Endothelial cell of umbilical vein (primary cell): Measurements from ENCODE around the gene ZNF615. TPM values are rescaled to one million over a fixed set of nuclear protein-coding genes. Genes with fewer than 3 reads are reported as not detected.

Experiments used
- BruUV-seq: library from RNA; stranded (reverse); fragments of 400-500 nt; replicated peaks from 2 replicates; lab custom pipeline; 2021; lab: Mats Ljungman, UMichigan
- CTCF ChIA-PET: fragments of 300-600, 350-600 bp; sonication (Branson Sonifier 250); formaldehyde crosslinking; loops from one replicate; lab custom pipeline; 2021; ENCODE audit warnings: antibody characterized with exemption, inconsistent platforms; lab: Charles Lee
- POLR2A ChIA-PET: fragments of 300-600, 350-600 bp; sonication (Branson Sonifier 250); formaldehyde crosslinking; loops from one replicate; lab custom pipeline; 2021; ENCODE audit warnings: antibody characterized with exemption, inconsistent platforms; lab: Charles Lee
- DNase-seq: peaks from one replicate; pipeline ENCODE4 v3.0.0-alpha.2; 2011; ENCODE audit warnings: low read depth, low spot score
- FAIRE-seq: peaks from 2 replicates; lab custom pipeline; 2011; peaks lifted over from hg19 to GRCh38; lab: Jason Lieb, UNC
- H2AFZ ChIP-seq: 2 replicates; pipeline ENCODE4 v1.6.0; 2012; ENCODE audit warnings: low read depth, low read length, control low read depth, inconsistent platforms
- H3K27ac ChIP-seq: 2 replicates; pipeline ENCODE4 v1.5.1; 2011; ENCODE audit warnings: low read depth, mild to moderate bottlenecking, control low read depth, low read length, moderate library complexity; ENCODE audit not compliant: insufficient read depth
- H3K27me3 ChIP-seq, 2 experiments: 2 replicates each; pipeline versions ENCODE4 v1.6.0 to v1.6.1; 2011; ENCODE audit warnings: low read length in 2 of 2, mixed read lengths in 1 of 2; ENCODE audit not compliant: control insufficient read depth in 2 of 2, insufficient read depth in 2 of 2
- H3K36me3 ChIP-seq, 2 experiments: 2 replicates in 1 of 2; 3 replicates in 1 of 2; pipeline ENCODE4 v1.5.1; 2011; ENCODE audit warnings: low read length in 2 of 2, mild to moderate bottlenecking in 1 of 2, moderate library complexity in 1 of 2; ENCODE audit not compliant: control insufficient read depth in 2 of 2, insufficient read depth in 2 of 2; ENCODE audit errors: extremely low read depth in 1 of 2
- H3K4me1 ChIP-seq: 3 replicates; pipeline ENCODE4 v1.5.1; 2011; ENCODE audit warnings: mild to moderate bottlenecking, low read length; ENCODE audit not compliant: control insufficient read depth, insufficient read depth; ENCODE audit errors: extremely low read depth
- H3K4me2 ChIP-seq: 2 replicates; pipeline ENCODE4 v1.6.1; 2011; ENCODE audit warnings: low read length, control low read depth, mixed read lengths; ENCODE audit not compliant: insufficient read depth
- H3K4me3 ChIP-seq, 3 experiments: fragments of 200-600 bp in 1 of 3; sonication (generic), shearing (Covaris generic) in 1 of 3; replicated peaks in 1 of 3; 2 replicates each; pipeline ENCODE4 v1.5.1; 2011 to 2016; ENCODE audit warnings: control low read depth in 3 of 3, low read length in 3 of 3, mild to moderate bottlenecking in 2 of 3, inconsistent platforms in 1 of 3, low read depth in 1 of 3, moderate library complexity in 1 of 3; ENCODE audit not compliant: insufficient read depth in 1 of 3
- H3K79me2 ChIP-seq: 2 replicates; pipeline ENCODE4 v1.6.0; 2012; ENCODE audit warnings: low read length, inconsistent platforms; ENCODE audit not compliant: control insufficient read depth, insufficient read depth
- H3K9ac ChIP-seq: replicated peaks from 2 replicates; pipeline ENCODE3; 2011; ENCODE audit warnings: low read length, control low read depth; ENCODE audit not compliant: insufficient read depth; ENCODE audit errors: extremely low read depth
- H3K9me1 ChIP-seq: replicated peaks from 3 replicates; pipeline ENCODE4 v1.6.0; 2011; ENCODE audit warnings: mild to moderate bottlenecking, low read length; ENCODE audit not compliant: control insufficient read depth, insufficient read depth; ENCODE audit errors: extremely low read depth
- H3K9me3 ChIP-seq: replicated peaks from 2 replicates; pipeline ENCODE4 v1.5.1; 2012; ENCODE audit warnings: low read length, inconsistent platforms; ENCODE audit not compliant: control insufficient read depth, insufficient read depth
- H4K20me1 ChIP-seq: replicated peaks from 2 replicates; pipeline ENCODE3; 2011; ENCODE audit warnings: mild to moderate bottlenecking, low read length; ENCODE audit not compliant: control insufficient read depth, insufficient read depth; ENCODE audit errors: extremely low read depth
- CTCF ChIP-seq, 2 donors: IDR thresholded peaks; 1 replicate in 1 of 2; 2 replicates in 1 of 2; pipeline ENCODE4 v1.5.1; 2011; ENCODE audit warnings: low read length in 2 of 2, mild to moderate bottlenecking in 2 of 2, moderate library complexity in 2 of 2, control low read depth in 1 of 2, inconsistent platforms in 1 of 2, low read depth in 1 of 2; ENCODE audit not compliant: insufficient read depth in 1 of 2; ENCODE audit errors: extremely low read depth in 1 of 2
- EZH2 ChIP-seq: IDR thresholded peaks from 2 replicates; pipeline ENCODE4 v1.6.1; 2012; ENCODE audit warnings: borderline replicate concordance, low read depth, mild to moderate bottlenecking, moderate library complexity, low read length, inconsistent platforms; ENCODE audit not compliant: severe bottlenecking
- FOS ChIP-seq: IDR thresholded peaks from 2 replicates; pipeline ENCODE4 v1.6.1; 2011; ENCODE audit warnings: mild to moderate bottlenecking, low read length, moderate library complexity, borderline replicate concordance; ENCODE audit not compliant: insufficient read depth
- GATA2 ChIP-seq: IDR thresholded peaks from 2 replicates; pipeline ENCODE4 v1.7.0; 2011; ENCODE audit warnings: low read depth, mild to moderate bottlenecking, moderate library complexity, mixed read lengths, low read length; ENCODE audit not compliant: insufficient read length, insufficient read depth
- JUN ChIP-seq: IDR thresholded peaks from 2 replicates; pipeline ENCODE4 v1.6.1; 2011; ENCODE audit warnings: borderline replicate concordance, low read depth; ENCODE audit not compliant: insufficient read length, insufficient read depth
- MAX ChIP-seq: IDR thresholded peaks from 2 replicates; pipeline ENCODE4 v1.6.1; 2011; ENCODE audit not compliant: insufficient read depth, insufficient read length
- MYC ChIP-seq: IDR thresholded peaks from one replicate; pipeline ENCODE4 v1.6.1; 2011; ENCODE audit warnings: mild to moderate bottlenecking, low read depth, low read length
- POLR2A ChIP-seq: IDR thresholded peaks from 2 replicates; pipeline ENCODE4 v1.6.1; 2012; ENCODE audit warnings: low read depth, mild to moderate bottlenecking, control low read depth, low read length
- POLR2AphosphoS5 ChIP-seq: IDR thresholded peaks from 2 replicates; pipeline ENCODE4 v1.6.1; 2012; ENCODE audit warnings: low read depth, mild to moderate bottlenecking, control low read depth, low read length, moderate library complexity; ENCODE audit not compliant: insufficient read depth
- dilution Hi-C: fragments of 300-500 bp; cut with MboI; formaldehyde crosslinking; loops from one replicate; pipeline ENCODE4 v1.15.0; 2019; ENCODE audit warnings: low sequenced_read_pairs; ENCODE audit not compliant: extremely low pct_ligation_motif_present
- intact Hi-C: fragments of 100-400 bp; cut with micrococcal nuclease; formaldehyde crosslinking; loops from one replicate; pipeline ENCODE4 v1.10.0; 2022
- polyA plus RNA-seq, 4 experiments: library from polyadenylated mRNA; depleted of rRNA in 3 of 4; stranded (reverse) in 3 of 4; unstranded in 1 of 4; fragments of >200 nt; gene quantifications; 2 replicates each; pipeline versions ENCODE4 v1.2.1 to v1.2.3, GENCODE V29; 2011 to 2012; ENCODE audit warnings: missing spikeins in 1 of 4
- total RNA-seq: library from RNA; stranded (reverse); gene quantifications from 2 replicates; pipeline ENCODE4 v1.2.3, GENCODE V29; 2021

The ZNF615 gene
- total and polyA plus RNA-seq, 2 donors (not counting 3 experiments of a cell fraction or from before 2014, with no cell fraction given) = 1.4 to 4.5 TPM

- H3K27me3 ChIP-seq = no peaks in the 10 kb centered on the region
- ChIA-PET POLR2A (no interaction called here), CTCF (no interaction called here)
- no peaks in the 10 kb centered on the region for H4K20me1 ChIP-seq
- H3K4me1 ChIP-seq = no peaks in the 10 kb centered on the region
- dilution Hi-C loops = no loop called here
- no peak for FAIRE-seq
- no peak for DNase-seq
- no TSS peak for BruUV-seq
- no peak overlapping the region for H3K4me2 ChIP-seq
- H3K27ac ChIP-seq = no peak overlapping the region
- H2AFZ ChIP-seq = no peak overlapping the region
- no peaks in the 10 kb centered on the region for H3K79me2 ChIP-seq
- H3K9me1 ChIP-seq = no peaks in the 10 kb centered on the region
- peaks cover 19% of the 10 kb centered on the region for H3K9me3 ChIP-seq
- TF ChIP-seq JUN (no peak), MYC (no peak), POLR2AphosphoS5 (no peak), POLR2A (no peak), EZH2 (no peak), MAX (no peak), CTCF (IDR thresholded peaks at IDR 0.05; ENCODE audit: extremely low read depth in 1 of 2, insufficient read depth in 1 of 2, low read depth in 1 of 2, low read length in 2 of 2) (no peak), FOS (no peak), GATA2 (no peak)
- intact Hi-C loops = no loop called here
- no peak overlapping the region for H3K9ac ChIP-seq
- H3K4me3 ChIP-seq = no peak overlapping the region
- H3K36me3 ChIP-seq = peaks cover 3 to 6% of the 10 kb centered on the region in 2 experiments
Observed at GRCh38 chr19:51993422-51993821, 14.6 kb downstream of the ZNF615 start.
